Measurements from ENCODE around the gene GLB1L. TPM values are rescaled to one million over a fixed set of nuclear protein-coding genes. Genes with fewer than 3 reads are reported as not detected.

The GLB1L gene
- polyA plus RNA-seq, 4 donors = 16.5 to 24.9 (median 24.1) TPM

Other genes with a start within 250 kb of the GLB1L start
- gene CFAP65, start 203.9 kb downstream of the GLB1L start, polyA plus RNA-seq (ENCODE audit: insufficient read length in 4 of 4) = under 1 TPM; 0.24 to 0.73 (median 0.34) TPM
- 1 to 10 TPM; 1.7 to 2.7 (median 1.8) TPM for gene IHH, start 184.5 kb downstream of the GLB1L start, polyA plus RNA-seq (ENCODE audit: insufficient read length in 4 of 4)
- gene NHEJ1, start 84.6 kb downstream of the GLB1L start, polyA plus RNA-seq (ENCODE audit: insufficient read length in 4 of 4) = 10 to 100 TPM; 17.5 to 20.3 (median 19.8) TPM
- gene SLC23A3, start 75.4 kb downstream of the GLB1L start, polyA plus RNA-seq (ENCODE audit: insufficient read length in 4 of 4) = 10 to 100 TPM; 10.8 to 30.1 (median 20.6) TPM
- gene CNPPD1, start 68.5 kb downstream of the GLB1L start, polyA plus RNA-seq (ENCODE audit: insufficient read length in 4 of 4) = 10 to 100 TPM; 61.9 to 75.0 (median 65.2) TPM
- gene RETREG2, start 67.2 kb downstream of the GLB1L start, polyA plus RNA-seq (ENCODE audit: insufficient read length in 4 of 4) = 100 to 1,000 TPM; 106 to 125 (median 120) TPM
- 10 to 100 TPM; 34.0 to 51.5 (median 43.8) TPM for gene ZFAND2B, start 38.7 kb downstream of the GLB1L start, polyA plus RNA-seq (ENCODE audit: insufficient read length in 4 of 4)
- 10 to 100 TPM; 34.8 to 50.4 (median 35.0) TPM for gene ABCB6, start 26.5 kb downstream of the GLB1L start, polyA plus RNA-seq (ENCODE audit: insufficient read length in 4 of 4)
- 10 to 100 TPM; 39.7 to 46.4 (median 42.8) TPM for gene ATG9A, start 15.8 kb downstream of the GLB1L start, polyA plus RNA-seq (ENCODE audit: insufficient read length in 4 of 4)
- gene ANKZF1, start 15.6 kb downstream of the GLB1L start, polyA plus RNA-seq (ENCODE audit: insufficient read length in 4 of 4) = 10 to 100 TPM; 36.0 to 86.5 (median 60.2) TPM
- gene STK16, start within 50 bp of the GLB1L start, polyA plus RNA-seq (ENCODE audit: insufficient read length in 4 of 4) = 10 to 100 TPM; 37.9 to 44.0 (median 41.0) TPM
- under 1 TPM; 0.49 to 0.94 (median 0.86) TPM for gene TUBA4B, start 7.8 kb upstream of the GLB1L start, polyA plus RNA-seq (ENCODE audit: insufficient read length in 4 of 4)
- 10 to 100 TPM; 31.7 to 39.1 (median 33.6) TPM for gene TUBA4A, start 8.5 kb upstream of the GLB1L start, polyA plus RNA-seq (ENCODE audit: insufficient read length in 4 of 4)
- gene DNAJB2, start 33.9 kb upstream of the GLB1L start, polyA plus RNA-seq (ENCODE audit: insufficient read length in 4 of 4) = 10 to 100 TPM; 68.5 to 91.1 (median 75.5) TPM
- under 1 TPM; 0.16 to 0.57 (median 0.22) TPM for gene PTPRN, start 64.0 kb upstream of the GLB1L start, polyA plus RNA-seq (ENCODE audit: insufficient read length in 4 of 4)
- not detected for gene RESP18, start 87.3 kb upstream of the GLB1L start, polyA plus RNA-seq (ENCODE audit: insufficient read length in 4 of 4)
- gene DNPEP, start 142.5 kb upstream of the GLB1L start, polyA plus RNA-seq (ENCODE audit: insufficient read length in 4 of 4) = 10 to 100 TPM; 54.3 to 73.8 (median 69.2) TPM
- 1 to 10 TPM; 7.4 to 9.3 (median 8.1) TPM for gene DES, start 172.9 kb upstream of the GLB1L start, polyA plus RNA-seq (ENCODE audit: insufficient read length in 4 of 4)
- gene SPEG, start 189.4 kb upstream of the GLB1L start, polyA plus RNA-seq (ENCODE audit: insufficient read length in 4 of 4) = 10 to 100 TPM; 10.7 to 18.1 (median 14.7) TPM